H9 (cell line): ENCODE measurements around the gene SGSM2. TPM values are rescaled to one million over a fixed set of nuclear protein-coding genes. Genes with fewer than 3 reads are reported as not detected.

Experiments used
- DNase-seq: peaks from one replicate; pipeline ENCODE4 v3.0.0-alpha.2; 2017
- H2AFZ ChIP-seq: one replicate; pipeline ENCODE4 v1.6.1; 2013; ENCODE audit warnings: mild to moderate bottlenecking, low read length, control low read depth, moderate library complexity
- H2AK5ac ChIP-seq: 2 replicates; pipeline ENCODE4 v1.6.1; 2013; ENCODE audit warnings: low read length, control low read depth, mixed read lengths; ENCODE audit not compliant: insufficient read length
- H2BK120ac ChIP-seq: one replicate; pipeline ENCODE4 v1.6.1; 2013; ENCODE audit warnings: low read depth, mild to moderate bottlenecking, low read length, control low read depth, inconsistent platforms; ENCODE audit not compliant: poor library complexity, severe bottlenecking
- H2BK12ac ChIP-seq: 2 replicates; pipeline ENCODE4 v1.6.1; 2013; ENCODE audit warnings: low read length, control low read depth, mixed read lengths, low read depth; ENCODE audit not compliant: insufficient read length
- H2BK15ac ChIP-seq: 2 replicates; pipeline ENCODE4 v1.6.1; 2013; ENCODE audit warnings: low read depth, low read length, control low read depth
- H2BK20ac ChIP-seq: one replicate; pipeline ENCODE4 v1.6.1; 2013; ENCODE audit warnings: low read depth, mild to moderate bottlenecking, low read length, control low read depth, inconsistent platforms; ENCODE audit not compliant: poor library complexity, severe bottlenecking
- H2BK5ac ChIP-seq: 2 replicates; pipeline ENCODE4 v1.6.1; 2013; ENCODE audit warnings: low read length, control low read depth, mixed read lengths; ENCODE audit not compliant: insufficient read length
- H3K14ac ChIP-seq: 2 replicates; pipeline ENCODE4 v1.6.1; 2013; ENCODE audit warnings: low read length, control low read depth; ENCODE audit not compliant: insufficient read depth
- H3K18ac ChIP-seq: 2 replicates; pipeline ENCODE4 v1.6.1; 2013; ENCODE audit warnings: low read depth, mild to moderate bottlenecking, mixed read lengths, low read length, control low read depth; ENCODE audit not compliant: insufficient read length
- H3K23ac ChIP-seq: 2 replicates; pipeline ENCODE4 v1.6.1; 2013; ENCODE audit warnings: low read length, control low read depth, mixed read lengths, low read depth; ENCODE audit not compliant: insufficient read length
- H3K23me2 ChIP-seq: 2 replicates; pipeline ENCODE4 v1.6.1; 2013; ENCODE audit warnings: low read depth, mild to moderate bottlenecking, mixed read lengths, low read length, control low read depth; ENCODE audit not compliant: insufficient read length, poor library complexity, severe bottlenecking
- H3K27ac ChIP-seq: 2 replicates; pipeline ENCODE4 v1.5.1; 2013; ENCODE audit warnings: low read length, control low read depth, mixed read lengths, low read depth; ENCODE audit not compliant: insufficient read length
- H3K27me3 ChIP-seq: 2 replicates; pipeline ENCODE4 v1.6.1; 2013; ENCODE audit warnings: low read length, control low read depth, inconsistent platforms; ENCODE audit not compliant: insufficient read depth
- H3K4ac ChIP-seq: 2 replicates; pipeline ENCODE4 v1.6.1; 2013; ENCODE audit warnings: low read depth, mild to moderate bottlenecking, control low read depth, inconsistent platforms, low read length, moderate library complexity
- H3K4me1 ChIP-seq: 2 replicates; pipeline ENCODE4 v1.6.1; 2013; ENCODE audit warnings: low read length, control low read depth, inconsistent platforms; ENCODE audit not compliant: insufficient read depth
- H3K4me2 ChIP-seq: 2 replicates; pipeline ENCODE4 v1.6.1; 2013; ENCODE audit warnings: low read length, control low read depth, mixed read lengths; ENCODE audit not compliant: insufficient read length, insufficient read depth
- H3K56ac ChIP-seq: 2 replicates; pipeline ENCODE4 v1.6.1; 2013; ENCODE audit warnings: low read depth, mild to moderate bottlenecking, mixed read lengths, low read length, control low read depth; ENCODE audit not compliant: insufficient read length
- H3K79me1 ChIP-seq: 2 replicates; pipeline ENCODE4 v1.6.1; 2013; ENCODE audit warnings: low read depth, mild to moderate bottlenecking, moderate library complexity, low read length, control low read depth, inconsistent platforms; ENCODE audit not compliant: insufficient read depth, poor library complexity, severe bottlenecking
- H3K79me2 ChIP-seq: 2 replicates; pipeline ENCODE4 v1.6.1; 2013; ENCODE audit warnings: low read length, control low read depth, inconsistent platforms; ENCODE audit not compliant: insufficient read depth
- H3K9ac ChIP-seq: 2 replicates; pipeline ENCODE4 v1.6.1; 2013; ENCODE audit warnings: low read length, control low read depth, mixed read lengths; ENCODE audit not compliant: insufficient read length; ENCODE audit errors: extremely low read depth
- H3K9me3 ChIP-seq: one replicate; pipeline ENCODE4 v1.6.1; 2013; ENCODE audit warnings: low read depth, low read length, inconsistent platforms; ENCODE audit not compliant: control insufficient read depth
- H3T11ph ChIP-seq: one replicate; pipeline ENCODE4 v1.6.1; 2013; ENCODE audit warnings: mild to moderate bottlenecking, low read length, control low read depth, inconsistent platforms
- H4K20me1 ChIP-seq: one replicate; pipeline ENCODE4 v1.6.1; 2013; ENCODE audit not compliant: control insufficient read depth, insufficient read length, insufficient read depth
- H4K5ac ChIP-seq: 2 replicates; pipeline ENCODE4 v1.6.1; 2013; ENCODE audit warnings: low read depth, mild to moderate bottlenecking, mixed read lengths, low read length, control low read depth; ENCODE audit not compliant: insufficient read length
- H4K8ac ChIP-seq: replicated peaks from 2 replicates; pipeline ENCODE4 v1.6.1; 2013; ENCODE audit warnings: low read length, control low read depth, mixed read lengths, low read depth; ENCODE audit not compliant: insufficient read length
- H4K91ac ChIP-seq: 2 replicates; pipeline ENCODE4 v1.6.1; 2013; ENCODE audit warnings: low read depth, mild to moderate bottlenecking, moderate library complexity, mixed read lengths, low read length, control low read depth; ENCODE audit not compliant: insufficient read length
- H3K27ac Mint-ChIP-seq, 3 experiments: 2 replicates in 2 of 3; 3 replicates in 1 of 3; pipeline ENCODE4 v1.8.0; 2020 to 2021; ENCODE audit warnings: mixed read lengths in 3 of 3, mild to moderate bottlenecking in 1 of 3, moderate library complexity in 1 of 3
- H3K27me3 Mint-ChIP-seq: 2 replicates; pipeline ENCODE4 v1.8.0; 2021; ENCODE audit warnings: low read depth, mild to moderate bottlenecking, moderate library complexity, mixed read lengths
- H3K36me3 Mint-ChIP-seq, 3 experiments: 2 replicates in 2 of 3; 3 replicates in 1 of 3; pipeline ENCODE4 v1.8.0; 2020 to 2021; ENCODE audit warnings: low read depth in 3 of 3, mixed read lengths in 3 of 3; ENCODE audit not compliant: insufficient read depth in 1 of 3
- H3K4me1 Mint-ChIP-seq, 2 experiments: 2 replicates each; pipeline ENCODE4 v1.8.0; 2020; ENCODE audit warnings: mixed read lengths in 2 of 2
- H3K4me3 Mint-ChIP-seq, 2 experiments: 2 replicates in 1 of 2; 3 replicates in 1 of 2; pipeline ENCODE4 v1.8.0; 2020 to 2021; ENCODE audit warnings: mild to moderate bottlenecking in 2 of 2, mixed read lengths in 2 of 2, moderate library complexity in 1 of 2
- H3K9me3 Mint-ChIP-seq, 2 experiments: 2 replicates in 1 of 2; 3 replicates in 1 of 2; pipeline ENCODE4 v1.8.0; 2020; ENCODE audit warnings: mild to moderate bottlenecking in 2 of 2, mixed read lengths in 2 of 2, moderate library complexity in 1 of 2
- WGBS: extraction: QIAGEN DNeasy Blood & Tissue Kit; methylation state at CpG from one replicate; pipeline ENCODE4 v1.1.7; 2013; ENCODE audit warnings: missing lambda C conversion rate, low lambda C conversion rate, mixed read lengths; ENCODE audit not compliant: insufficient read length; ENCODE audit errors: extremely low coverage; 5-methylcytosine and 5-hydroxymethylcytosine counted together
- total RNA-seq: library from RNA; stranded (reverse); gene quantifications from 2 replicates; pipeline ENCODE4 v1.2.1, GENCODE V29; 2021
- TF ChIP-seq, protein P1 (sequence below): fragments of 200-600 bp; sonication (generic); conservative IDR thresholded peaks from 3 replicates; pipeline ENCODE4 v1.8.0; 2021; ENCODE audit warnings: antibody characterized with exemption, mild to moderate bottlenecking

The SGSM2 gene
- total RNA-seq, 1 experiment from 2014 or later, result 45.6 TPM

DNA sequence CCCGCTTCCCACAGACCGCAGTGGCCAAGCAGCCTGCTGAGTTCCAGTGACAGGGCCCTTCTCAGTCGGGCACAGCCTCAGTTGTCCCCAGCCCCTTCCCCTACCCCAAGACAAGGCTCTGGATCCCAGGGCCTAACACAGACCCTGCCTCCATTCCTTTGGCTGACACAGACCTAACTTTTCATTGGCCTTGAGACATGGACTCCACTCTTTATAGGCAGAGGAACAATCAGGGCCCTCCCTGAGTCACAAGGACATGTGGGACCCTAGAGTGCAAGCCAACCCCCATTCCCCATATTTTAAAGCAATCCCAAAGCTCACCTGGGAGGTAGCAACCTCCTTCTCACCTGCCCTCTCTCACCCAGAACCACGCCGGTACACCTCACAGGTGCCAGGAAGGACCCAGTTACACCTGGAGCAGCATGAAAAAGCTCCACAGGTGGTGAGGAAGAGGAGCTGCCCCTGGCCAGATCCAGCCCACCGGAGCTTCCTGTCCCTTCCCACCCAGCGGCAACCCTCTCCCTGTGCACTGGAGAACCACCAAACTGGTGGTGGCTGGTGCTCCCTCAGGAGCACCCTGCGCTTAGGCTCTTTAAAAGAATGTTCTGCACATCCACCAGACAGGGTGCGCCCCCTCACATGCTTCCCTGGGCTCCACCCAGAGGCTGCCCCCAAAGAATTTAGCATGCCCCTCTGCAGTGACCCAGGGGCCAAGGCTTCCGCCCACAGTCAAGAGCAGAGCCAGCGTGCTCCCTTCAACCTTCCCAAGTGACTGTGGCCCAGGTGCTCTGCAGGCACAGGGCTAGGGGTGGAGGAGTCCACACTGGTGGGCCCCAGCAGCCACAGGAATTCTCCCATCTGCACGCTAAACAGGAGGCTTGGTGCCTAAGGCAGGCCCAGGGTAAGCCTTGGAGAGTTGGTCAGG lies 60.2 kb downstream of the SGSM2 start:
- Histone ChIP-seq H3K79me2 (peaks cover 2% of the 10 kb centered on the region; the same call in 1 of the 2 replicates), H3K9ac (no peak overlapping the region), H3K4me1 (peaks cover 11% of the 10 kb centered on the region; the same call in 1 of the 2 replicates)

More for the DNA sequence above, 60.2 kb downstream of the SGSM2 start:
- Histone ChIP-seq H3K23me2 (peaks cover 23% of the 10 kb centered on the region), H3K9me3 (no peaks in the 10 kb centered on the region), H3K14ac (no peak overlapping the region; the same call in 1 of the 2 replicates), H4K5ac (no peak overlapping the region), H3K23ac (no peak overlapping the region), H4K8ac (no peak overlapping the region), H4K91ac (no peak overlapping the region), H2AFZ (no peak overlapping the region), H2BK12ac (no peak overlapping the region), H3K79me1 (no peaks in the 10 kb centered on the region), H3T11ph (no peak overlapping the region), H2AK5ac (no peak overlapping the region), H2BK120ac (no peak overlapping the region), H2BK15ac (no peak overlapping the region), H3K18ac (no peak overlapping the region), H3K56ac (no peak overlapping the region), H4K20me1 (no peaks in the 10 kb centered on the region), H2BK20ac (no peak overlapping the region), H3K27me3 (no peaks in the 10 kb centered on the region), H3K27ac (no peak overlapping the region), H3K4ac (no peak overlapping the region), H2BK5ac (no peak overlapping the region), H3K4me2 (peak overlapping the region; percentile 65)
- peak; percentile 40 for DNase-seq
- Mint-ChIP-seq H3K27me3 (peaks cover 1% of the 10 kb centered on the region), H3K27ac (peak overlapping the region; percentile 66 to 100 (median 99); a peak in 6 of 7 replicates), H3K9me3 (no peaks in the 10 kb centered on the region; a peak in 2 of 5 replicates), H3K36me3 (no peaks in the 10 kb centered on the region), H3K4me3 (peak overlapping the region; percentile 91 to 96), H3K4me1 (peaks cover 31 to 45% of the 10 kb centered on the region in 2 experiments)
- WGBS, result no CpG with 5 or more reads among the region's 12 CpGs
- TF ChIP-seq, protein P1, sequence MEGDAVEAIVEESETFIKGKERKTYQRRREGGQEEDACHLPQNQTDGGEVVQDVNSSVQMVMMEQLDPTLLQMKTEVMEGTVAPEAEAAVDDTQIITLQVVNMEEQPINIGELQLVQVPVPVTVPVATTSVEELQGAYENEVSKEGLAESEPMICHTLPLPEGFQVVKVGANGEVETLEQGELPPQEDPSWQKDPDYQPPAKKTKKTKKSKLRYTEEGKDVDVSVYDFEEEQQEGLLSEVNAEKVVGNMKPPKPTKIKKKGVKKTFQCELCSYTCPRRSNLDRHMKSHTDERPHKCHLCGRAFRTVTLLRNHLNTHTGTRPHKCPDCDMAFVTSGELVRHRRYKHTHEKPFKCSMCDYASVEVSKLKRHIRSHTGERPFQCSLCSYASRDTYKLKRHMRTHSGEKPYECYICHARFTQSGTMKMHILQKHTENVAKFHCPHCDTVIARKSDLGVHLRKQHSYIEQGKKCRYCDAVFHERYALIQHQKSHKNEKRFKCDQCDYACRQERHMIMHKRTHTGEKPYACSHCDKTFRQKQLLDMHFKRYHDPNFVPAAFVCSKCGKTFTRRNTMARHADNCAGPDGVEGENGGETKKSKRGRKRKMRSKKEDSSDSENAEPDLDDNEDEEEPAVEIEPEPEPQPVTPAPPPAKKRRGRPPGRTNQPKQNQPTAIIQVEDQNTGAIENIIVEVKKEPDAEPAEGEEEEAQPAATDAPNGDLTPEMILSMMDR, result no peak
